ENCODE measurements around the gene TPRX2.
"Not testable (repeated sequence)": the region's sequence is repeated elsewhere in the genome, so short reads cannot be mapped to it uniquely, and the experiment has no call there.

DNA sequence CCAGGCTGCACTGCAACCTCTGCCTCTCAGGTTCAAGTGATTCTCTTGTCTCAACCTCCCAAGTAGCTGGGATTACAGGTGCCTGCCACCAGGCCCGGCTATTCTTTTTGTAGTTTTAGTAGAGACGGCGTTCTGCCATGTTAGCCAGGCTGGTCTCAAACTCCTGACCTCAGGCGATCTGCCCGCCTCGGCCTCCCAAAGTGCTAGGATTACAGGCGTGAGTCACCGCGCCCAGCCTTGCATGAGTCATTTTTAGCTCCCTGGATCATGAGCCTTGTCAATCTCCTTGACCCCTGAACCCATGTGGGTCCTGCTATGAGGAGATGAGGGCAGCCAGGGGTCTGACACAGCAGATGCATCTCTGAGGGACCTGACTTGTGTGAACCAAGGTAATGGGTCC is 804 bp upstream of the TPRX2 start:
- TF ChIP-seq, protein P1, sequence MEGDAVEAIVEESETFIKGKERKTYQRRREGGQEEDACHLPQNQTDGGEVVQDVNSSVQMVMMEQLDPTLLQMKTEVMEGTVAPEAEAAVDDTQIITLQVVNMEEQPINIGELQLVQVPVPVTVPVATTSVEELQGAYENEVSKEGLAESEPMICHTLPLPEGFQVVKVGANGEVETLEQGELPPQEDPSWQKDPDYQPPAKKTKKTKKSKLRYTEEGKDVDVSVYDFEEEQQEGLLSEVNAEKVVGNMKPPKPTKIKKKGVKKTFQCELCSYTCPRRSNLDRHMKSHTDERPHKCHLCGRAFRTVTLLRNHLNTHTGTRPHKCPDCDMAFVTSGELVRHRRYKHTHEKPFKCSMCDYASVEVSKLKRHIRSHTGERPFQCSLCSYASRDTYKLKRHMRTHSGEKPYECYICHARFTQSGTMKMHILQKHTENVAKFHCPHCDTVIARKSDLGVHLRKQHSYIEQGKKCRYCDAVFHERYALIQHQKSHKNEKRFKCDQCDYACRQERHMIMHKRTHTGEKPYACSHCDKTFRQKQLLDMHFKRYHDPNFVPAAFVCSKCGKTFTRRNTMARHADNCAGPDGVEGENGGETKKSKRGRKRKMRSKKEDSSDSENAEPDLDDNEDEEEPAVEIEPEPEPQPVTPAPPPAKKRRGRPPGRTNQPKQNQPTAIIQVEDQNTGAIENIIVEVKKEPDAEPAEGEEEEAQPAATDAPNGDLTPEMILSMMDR (IDR thresholded peaks at IDR 0.05; ENCODE audit: low read length): not testable (repeated sequence)
- TF ChIP-seq EZH2 (optimal IDR thresholded peaks at IDR 0.05; ENCODE audit: low read depth, low read length): not testable (repeated sequence)

All from MM.1S (cell line).